GM12878 (cell line): ENCODE results near the gene TRMT13. TPM values are rescaled to one million over a fixed set of nuclear protein-coding genes. Genes with fewer than 3 reads are reported as not detected.

Experiments
- HDAC6 ChIP-seq: fragments of 200-600 bp; sonication (generic); IDR thresholded peaks from one replicate; pipeline ENCODE4 v1.8.0; 2017; ENCODE audit warnings: antibody characterized with exemption; ENCODE audit not compliant: unreplicated experiment
- HDGF ChIP-seq: fragments of 450-650 bp; IDR thresholded peaks from 2 replicates; pipeline ENCODE4 v1.6.1; 2016; ENCODE audit warnings: antibody characterized with exemption
- IKZF2 ChIP-seq, 2 experiments: fragments of 450-650 bp; IDR thresholded peaks; 2 replicates each; pipeline ENCODE4 v1.6.1; 2017; ENCODE audit warnings: mild to moderate bottlenecking in 2 of 2, moderate library complexity in 2 of 2
- NBN ChIP-seq: fragments of 450-650 bp; IDR thresholded peaks from 2 replicates; pipeline ENCODE4 v1.6.1; 2016
- RCOR1 ChIP-seq: conservative IDR thresholded peaks from 2 replicates; pipeline ENCODE4 v1.6.1; 2012; ENCODE audit warnings: low read depth, low read length, improper control_type of control experiment
- SRF ChIP-seq, 2 experiments: IDR thresholded peaks; 2 replicates each; pipeline ENCODE4 v1.6.1; 2011; ENCODE audit warnings: low read depth in 2 of 2, low read length in 2 of 2, mild to moderate bottlenecking in 1 of 2, moderate library complexity in 1 of 2
- YY1 ChIP-seq: IDR thresholded peaks from 2 replicates; pipeline ENCODE4 v1.6.1; 2011; ENCODE audit warnings: low read depth, mild to moderate bottlenecking, low read length
- ZNF207 ChIP-seq: fragments of 450-650 bp; IDR thresholded peaks from 2 replicates; pipeline ENCODE4 v1.6.1; 2014; ENCODE audit warnings: antibody characterized with exemption, mild to moderate bottlenecking, borderline replicate concordance
- ZZZ3 ChIP-seq: IDR thresholded peaks from 2 replicates; pipeline ENCODE4 v1.6.1; 2011; ENCODE audit warnings: low read depth; ENCODE audit not compliant: control insufficient read depth, insufficient read length
- polyA plus RNA-seq, 11 experiments: library from polyadenylated mRNA; depleted of rRNA in 4 of 11; unstranded in 6 of 11; stranded (reverse) in 5 of 11; fragments of >200 nt; fragmentation: Nextera tagmentation in 4 of 11; fragmentation: Illumina TruSeq in 1 of 11; extraction: Ambion mirVana in 4 of 11; extraction: Trizol in 1 of 11; gene quantifications; 1 replicate in 1 of 11; 2 replicates in 10 of 11; pipeline versions ENCODE4 v1.2.1 to v1.2.3, GENCODE V29; 2011 to 2016; ENCODE audit warnings: inconsistent platforms in 2 of 11, missing spikeins in 2 of 11, low read depth in 1 of 11
- total RNA-seq, 4 experiments: library from RNA; depleted of rRNA in 3 of 4; stranded (reverse); fragments of >200 nt in 3 of 4; fragmentation: Illumina TruSeq in 1 of 4; extraction: Trizol in 1 of 4; gene quantifications; 2 replicates each; pipeline versions ENCODE4 v1.2.1 to v1.2.3, GENCODE V29; 2013 to 2021
- TF ChIP-seq, protein P1 (sequence below): fragments of 450-650 bp; IDR thresholded peaks from 2 replicates; pipeline ENCODE4 v1.6.1; 2017; ENCODE audit warnings: mild to moderate bottlenecking, moderate library complexity
- TF ChIP-seq, protein P2 (sequence below): fragments of 450-650 bp; IDR thresholded peaks from 2 replicates; pipeline ENCODE4 v1.6.1; 2017; ENCODE audit warnings: borderline replicate concordance
- TF ChIP-seq, protein P3 (sequence below): fragments of 450-650 bp; formaldehyde crosslinking; IDR thresholded peaks from 2 replicates; pipeline ENCODE4 v1.4.0; 2022; ENCODE audit warnings: mild to moderate bottlenecking, moderate library complexity
- TF ChIP-seq, protein P4 (sequence below): IDR thresholded peaks from 2 replicates; pipeline ENCODE4 v1.6.1; 2012; ENCODE audit warnings: low read depth, low read length, improper control_type of control experiment
- TF ChIP-seq, protein P5 (sequence below): fragments of 450-650 bp; formaldehyde crosslinking; IDR thresholded peaks from 2 replicates; pipeline ENCODE4 v1.4.0; 2020; ENCODE audit warnings: mild to moderate bottlenecking, moderate library complexity

TRMT13 gene
- total and polyA plus RNA-seq, 10 of the 15 experiments (the other 5 are each of a cell fraction or from before 2014, with no cell fraction given), result 13.7 to 26.6 (median 21.9) TPM

DNA sequence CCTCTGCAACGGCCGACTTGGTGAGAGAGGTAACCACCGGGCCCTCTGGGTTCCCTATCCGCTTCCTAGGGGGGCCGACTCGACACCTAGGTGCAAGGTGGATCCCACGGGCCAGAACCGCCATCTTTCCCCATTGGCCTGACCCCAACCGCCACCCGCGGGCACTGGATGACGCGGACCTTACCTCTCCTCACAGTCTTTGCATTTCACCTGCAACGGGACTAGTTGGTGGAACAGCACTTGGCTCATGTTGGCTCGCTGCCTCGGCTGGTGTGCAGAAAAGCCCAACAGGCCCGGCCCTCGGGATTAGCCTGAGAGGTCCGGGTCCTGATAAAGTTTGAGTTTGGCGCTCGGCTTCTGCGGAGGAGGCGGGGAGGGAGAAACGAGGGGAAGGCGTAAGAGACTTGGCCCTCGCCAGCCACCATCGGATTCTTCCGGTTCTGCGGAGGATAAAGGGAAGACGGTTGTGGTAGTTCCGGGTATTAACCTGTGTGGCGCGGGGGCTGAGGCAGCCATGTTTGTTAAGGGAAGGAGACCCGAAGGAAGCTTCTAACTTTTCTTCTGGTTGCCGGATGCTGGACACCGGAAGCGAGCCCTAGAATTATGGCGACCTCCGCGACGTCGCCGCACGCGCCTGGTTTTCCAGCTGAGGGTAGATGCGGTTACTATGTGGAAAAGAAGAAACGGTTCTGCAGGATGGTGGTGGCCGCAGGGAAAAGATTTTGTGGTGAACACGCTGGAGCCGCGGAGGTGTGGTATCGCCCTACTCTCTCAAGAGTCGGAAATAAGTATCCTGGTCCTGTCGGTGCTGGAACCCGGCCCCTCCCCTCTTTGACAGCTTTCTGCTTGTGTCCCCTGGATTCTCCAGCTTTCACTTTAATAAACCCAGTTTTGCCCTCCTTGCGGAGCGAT is at the start of gene TRMT13, which contains the start of gene SASS6 (continued):
- TF ChIP-seq RCOR1 (0 out of 2 replicates have a peak, but pooled peaks have one; percentile 42), SRF (IDR thresholded peaks at IDR 0.05; ENCODE audit: low read depth in 2 of 2, low read length in 2 of 2) (peak in 1 of 2 experiments; percentile 58; a peak in 1 of 4 replicates), HDGF (no peak), ZZZ3 (no peak), IKZF2 (IDR thresholded peaks at IDR 0.05) (peak; percentile 68), YY1 (peak; percentile 99), HDAC6 (no peak), ZNF207 (peak; percentile 92), NBN (peak; percentile 96)
- TF ChIP-seq, protein P1, sequence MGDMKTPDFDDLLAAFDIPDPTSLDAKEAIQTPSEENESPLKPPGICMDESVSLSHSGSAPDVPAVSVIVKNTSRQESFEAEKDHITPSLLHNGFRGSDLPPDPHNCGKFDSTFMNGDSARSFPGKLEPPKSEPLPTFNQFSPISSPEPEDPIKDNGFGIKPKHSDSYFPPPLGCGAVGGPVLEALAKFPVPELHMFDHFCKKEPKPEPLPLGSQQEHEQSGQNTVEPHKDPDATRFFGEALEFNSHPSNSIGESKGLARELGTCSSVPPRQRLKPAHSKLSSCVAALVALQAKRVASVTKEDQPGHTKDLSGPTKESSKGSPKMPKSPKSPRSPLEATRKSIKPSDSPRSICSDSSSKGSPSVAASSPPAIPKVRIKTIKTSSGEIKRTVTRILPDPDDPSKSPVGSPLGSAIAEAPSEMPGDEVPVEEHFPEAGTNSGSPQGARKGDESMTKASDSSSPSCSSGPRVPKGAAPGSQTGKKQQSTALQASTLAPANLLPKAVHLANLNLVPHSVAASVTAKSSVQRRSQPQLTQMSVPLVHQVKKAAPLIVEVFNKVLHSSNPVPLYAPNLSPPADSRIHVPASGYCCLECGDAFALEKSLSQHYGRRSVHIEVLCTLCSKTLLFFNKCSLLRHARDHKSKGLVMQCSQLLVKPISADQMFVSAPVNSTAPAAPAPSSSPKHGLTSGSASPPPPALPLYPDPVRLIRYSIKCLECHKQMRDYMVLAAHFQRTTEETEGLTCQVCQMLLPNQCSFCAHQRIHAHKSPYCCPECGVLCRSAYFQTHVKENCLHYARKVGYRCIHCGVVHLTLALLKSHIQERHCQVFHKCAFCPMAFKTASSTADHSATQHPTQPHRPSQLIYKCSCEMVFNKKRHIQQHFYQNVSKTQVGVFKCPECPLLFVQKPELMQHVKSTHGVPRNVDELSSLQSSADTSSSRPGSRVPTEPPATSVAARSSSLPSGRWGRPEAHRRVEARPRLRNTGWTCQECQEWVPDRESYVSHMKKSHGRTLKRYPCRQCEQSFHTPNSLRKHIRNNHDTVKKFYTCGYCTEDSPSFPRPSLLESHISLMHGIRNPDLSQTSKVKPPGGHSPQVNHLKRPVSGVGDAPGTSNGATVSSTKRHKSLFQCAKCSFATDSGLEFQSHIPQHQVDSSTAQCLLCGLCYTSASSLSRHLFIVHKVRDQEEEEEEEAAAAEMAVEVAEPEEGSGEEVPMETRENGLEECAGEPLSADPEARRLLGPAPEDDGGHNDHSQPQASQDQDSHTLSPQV, result peak; percentile 59; the same call in 1 of the 2 replicates
- TF ChIP-seq, protein P2, sequence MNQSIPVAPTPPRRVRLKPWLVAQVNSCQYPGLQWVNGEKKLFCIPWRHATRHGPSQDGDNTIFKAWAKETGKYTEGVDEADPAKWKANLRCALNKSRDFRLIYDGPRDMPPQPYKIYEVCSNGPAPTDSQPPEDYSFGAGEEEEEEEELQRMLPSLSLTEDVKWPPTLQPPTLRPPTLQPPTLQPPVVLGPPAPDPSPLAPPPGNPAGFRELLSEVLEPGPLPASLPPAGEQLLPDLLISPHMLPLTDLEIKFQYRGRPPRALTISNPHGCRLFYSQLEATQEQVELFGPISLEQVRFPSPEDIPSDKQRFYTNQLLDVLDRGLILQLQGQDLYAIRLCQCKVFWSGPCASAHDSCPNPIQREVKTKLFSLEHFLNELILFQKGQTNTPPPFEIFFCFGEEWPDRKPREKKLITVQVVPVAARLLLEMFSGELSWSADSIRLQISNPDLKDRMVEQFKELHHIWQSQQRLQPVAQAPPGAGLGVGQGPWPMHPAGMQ, result no peak
- TF ChIP-seq, protein P3, sequence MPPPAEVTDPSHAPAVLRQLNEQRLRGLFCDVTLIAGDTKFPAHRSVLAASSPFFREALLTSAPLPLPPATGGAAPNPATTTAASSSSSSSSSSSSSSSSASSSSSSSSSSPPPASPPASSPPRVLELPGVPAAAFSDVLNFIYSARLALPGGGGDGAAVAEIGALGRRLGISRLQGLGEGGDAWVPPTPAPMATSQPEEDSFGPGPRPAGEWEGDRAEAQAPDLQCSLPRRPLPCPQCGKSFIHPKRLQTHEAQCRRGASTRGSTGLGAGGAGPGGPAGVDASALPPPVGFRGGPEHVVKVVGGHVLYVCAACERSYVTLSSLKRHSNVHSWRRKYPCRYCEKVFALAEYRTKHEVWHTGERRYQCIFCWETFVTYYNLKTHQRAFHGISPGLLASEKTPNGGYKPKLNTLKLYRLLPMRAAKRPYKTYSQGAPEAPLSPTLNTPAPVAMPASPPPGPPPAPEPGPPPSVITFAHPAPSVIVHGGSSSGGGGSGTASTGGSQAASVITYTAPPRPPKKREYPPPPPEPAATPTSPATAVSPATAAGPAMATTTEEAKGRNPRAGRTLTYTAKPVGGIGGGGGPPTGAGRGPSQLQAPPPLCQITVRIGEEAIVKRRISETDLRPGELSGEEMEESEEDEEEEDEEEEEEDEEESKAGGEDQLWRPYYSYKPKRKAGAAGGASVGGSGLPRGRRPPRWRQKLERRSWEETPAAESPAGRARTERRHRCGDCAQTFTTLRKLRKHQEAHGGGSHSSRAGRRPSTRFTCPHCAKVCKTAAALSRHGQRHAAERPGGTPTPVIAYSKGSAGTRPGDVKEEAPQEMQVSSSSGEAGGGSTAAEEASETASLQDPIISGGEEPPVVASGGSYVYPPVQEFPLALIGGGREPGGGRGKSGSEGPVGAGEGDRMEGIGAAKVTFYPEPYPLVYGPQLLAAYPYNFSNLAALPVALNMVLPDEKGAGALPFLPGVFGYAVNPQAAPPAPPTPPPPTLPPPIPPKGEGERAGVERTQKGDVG (CRISPR knock-in tag), result no peak
- TF ChIP-seq, protein P4, sequence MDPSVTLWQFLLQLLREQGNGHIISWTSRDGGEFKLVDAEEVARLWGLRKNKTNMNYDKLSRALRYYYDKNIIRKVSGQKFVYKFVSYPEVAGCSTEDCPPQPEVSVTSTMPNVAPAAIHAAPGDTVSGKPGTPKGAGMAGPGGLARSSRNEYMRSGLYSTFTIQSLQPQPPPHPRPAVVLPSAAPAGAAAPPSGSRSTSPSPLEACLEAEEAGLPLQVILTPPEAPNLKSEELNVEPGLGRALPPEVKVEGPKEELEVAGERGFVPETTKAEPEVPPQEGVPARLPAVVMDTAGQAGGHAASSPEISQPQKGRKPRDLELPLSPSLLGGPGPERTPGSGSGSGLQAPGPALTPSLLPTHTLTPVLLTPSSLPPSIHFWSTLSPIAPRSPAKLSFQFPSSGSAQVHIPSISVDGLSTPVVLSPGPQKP, result peak; percentile 88
- TF ChIP-seq, protein P5, sequence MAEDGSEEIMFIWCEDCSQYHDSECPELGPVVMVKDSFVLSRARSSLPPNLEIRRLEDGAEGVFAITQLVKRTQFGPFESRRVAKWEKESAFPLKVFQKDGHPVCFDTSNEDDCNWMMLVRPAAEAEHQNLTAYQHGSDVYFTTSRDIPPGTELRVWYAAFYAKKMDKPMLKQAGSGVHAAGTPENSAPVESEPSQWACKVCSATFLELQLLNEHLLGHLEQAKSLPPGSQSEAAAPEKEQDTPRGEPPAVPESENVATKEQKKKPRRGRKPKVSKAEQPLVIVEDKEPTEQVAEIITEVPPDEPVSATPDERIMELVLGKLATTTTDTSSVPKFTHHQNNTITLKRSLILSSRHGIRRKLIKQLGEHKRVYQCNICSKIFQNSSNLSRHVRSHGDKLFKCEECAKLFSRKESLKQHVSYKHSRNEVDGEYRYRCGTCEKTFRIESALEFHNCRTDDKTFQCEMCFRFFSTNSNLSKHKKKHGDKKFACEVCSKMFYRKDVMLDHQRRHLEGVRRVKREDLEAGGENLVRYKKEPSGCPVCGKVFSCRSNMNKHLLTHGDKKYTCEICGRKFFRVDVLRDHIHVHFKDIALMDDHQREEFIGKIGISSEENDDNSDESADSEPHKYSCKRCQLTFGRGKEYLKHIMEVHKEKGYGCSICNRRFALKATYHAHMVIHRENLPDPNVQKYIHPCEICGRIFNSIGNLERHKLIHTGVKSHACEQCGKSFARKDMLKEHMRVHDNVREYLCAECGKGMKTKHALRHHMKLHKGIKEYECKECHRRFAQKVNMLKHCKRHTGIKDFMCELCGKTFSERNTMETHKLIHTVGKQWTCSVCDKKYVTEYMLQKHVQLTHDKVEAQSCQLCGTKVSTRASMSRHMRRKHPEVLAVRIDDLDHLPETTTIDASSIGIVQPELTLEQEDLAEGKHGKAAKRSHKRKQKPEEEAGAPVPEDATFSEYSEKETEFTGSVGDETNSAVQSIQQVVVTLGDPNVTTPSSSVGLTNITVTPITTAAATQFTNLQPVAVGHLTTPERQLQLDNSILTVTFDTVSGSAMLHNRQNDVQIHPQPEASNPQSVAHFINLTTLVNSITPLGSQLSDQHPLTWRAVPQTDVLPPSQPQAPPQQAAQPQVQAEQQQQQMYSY (CRISPR knock-in tag), result no peak
